HepG2 (cell line): ENCODE results near the gene ARIH2. TPM values are rescaled to one million over a fixed set of nuclear protein-coding genes. Genes with fewer than 3 reads are reported as not detected.

Experiments
- ADNP ChIP-seq: sonication (generic); formaldehyde crosslinking; IDR thresholded peaks from 2 replicates; pipeline ENCODE4 v1.4.0; 2020; ENCODE audit warnings: missing genetic modification reagents
- DMAP1 ChIP-seq: IDR thresholded peaks from 2 replicates; pipeline ENCODE4 v1.6.1; 2016
- DZIP1 ChIP-seq: sonication (generic); formaldehyde crosslinking; IDR thresholded peaks from 2 replicates; pipeline ENCODE4 v1.5.0; 2020; ENCODE audit warnings: mild to moderate bottlenecking, missing genetic modification reagents
- GRHL1 ChIP-seq: sonication (generic); formaldehyde crosslinking; conservative IDR thresholded peaks from 2 replicates; pipeline ENCODE4 v1.8.0; 2022; ENCODE audit warnings: missing genetic modification reagents
- HMGA1 ChIP-seq: sonication (generic); formaldehyde crosslinking; conservative IDR thresholded peaks from 2 replicates; pipeline ENCODE4 v1.4.0; 2020; ENCODE audit warnings: missing genetic modification reagents
- HOXA9 ChIP-seq: sonication (generic); formaldehyde crosslinking; IDR thresholded peaks from 2 replicates; pipeline ENCODE4 v1.8.1; 2022; ENCODE audit warnings: missing genetic modification reagents, mild to moderate bottlenecking, moderate library complexity, borderline replicate concordance
- JUN ChIP-seq: sonication (generic); formaldehyde crosslinking; IDR thresholded peaks from 2 replicates; pipeline ENCODE4 v1.4.0; 2020; ENCODE audit warnings: mild to moderate bottlenecking, missing genetic modification reagents
- MBD4 ChIP-seq: IDR thresholded peaks from 2 replicates; pipeline ENCODE4 v1.6.1; 2012; ENCODE audit warnings: low read length, inconsistent platforms, borderline replicate concordance
- MED13 ChIP-seq: sonication (generic); formaldehyde crosslinking; IDR thresholded peaks from 2 replicates; pipeline ENCODE4 v1.5.0; 2020; ENCODE audit warnings: missing genetic modification reagents
- PHF8 ChIP-seq: sonication (generic); formaldehyde crosslinking; IDR thresholded peaks from 2 replicates; pipeline ENCODE4 v1.5.0; 2020; ENCODE audit warnings: missing genetic modification reagents
- SMYD3 ChIP-seq: sonication (generic); formaldehyde crosslinking; IDR thresholded peaks from 2 replicates; pipeline ENCODE4 v1.8.1; 2023; ENCODE audit warnings: mild to moderate bottlenecking, missing genetic modification reagents
- SP140L ChIP-seq: sonication (generic); formaldehyde crosslinking; IDR thresholded peaks from 2 replicates; pipeline ENCODE4 v1.4.0; 2020; ENCODE audit warnings: missing genetic modification reagents, borderline replicate concordance
- SSRP1 ChIP-seq: IDR thresholded peaks from 2 replicates; pipeline ENCODE4 v1.6.1; 2016; ENCODE audit warnings: control low read depth
- STAT6 ChIP-seq: sonication (generic); formaldehyde crosslinking; IDR thresholded peaks from 2 replicates; pipeline ENCODE4 v1.4.0; 2020; ENCODE audit warnings: missing genetic modification reagents, mild to moderate bottlenecking, borderline replicate concordance
- TEAD2 ChIP-seq: sonication (generic); formaldehyde crosslinking; IDR thresholded peaks from 2 replicates; pipeline ENCODE4 v1.9.0; 2021; ENCODE audit warnings: missing genetic modification reagents
- ZMYM2 ChIP-seq: sonication (generic); formaldehyde crosslinking; IDR thresholded peaks from 2 replicates; pipeline ENCODE4 v1.8.0; 2022; ENCODE audit warnings: mild to moderate bottlenecking, missing genetic modification reagents
- ZNF24 ChIP-seq: fragments of 450-650 bp; IDR thresholded peaks from 2 replicates; pipeline ENCODE4 v1.6.1; 2017; ENCODE audit warnings: antibody characterized with exemption, mild to moderate bottlenecking
- ZNF260 ChIP-seq: sonication (generic); formaldehyde crosslinking; IDR thresholded peaks from 2 replicates; pipeline ENCODE4 v1.4.0; 2020; ENCODE audit warnings: missing genetic modification reagents, low read depth, mild to moderate bottlenecking, borderline replicate concordance
- ZNF678 ChIP-seq: sonication (generic); formaldehyde crosslinking; IDR thresholded peaks from 2 replicates; pipeline ENCODE4 v1.4.0; 2020; ENCODE audit warnings: mild to moderate bottlenecking, missing genetic modification reagents
- ZNF777 ChIP-seq: sonication (generic); formaldehyde crosslinking; IDR thresholded peaks from 2 replicates; pipeline ENCODE4 v1.4.0; 2020; ENCODE audit warnings: missing genetic modification reagents
- ZNF879 ChIP-seq: sonication (generic); formaldehyde crosslinking; IDR thresholded peaks from 2 replicates; pipeline ENCODE4 v1.8.1; 2023; ENCODE audit warnings: missing genetic modification reagents
- polyA plus RNA-seq, 8 experiments: library from polyadenylated mRNA; depleted of rRNA in 3 of 8; stranded (reverse) in 7 of 8; unstranded in 1 of 8; fragments of >200 nt; fragmentation: Illumina TruSeq in 4 of 8; extraction: Trizol in 4 of 8; gene quantifications; 2 replicates each; pipeline versions ENCODE4 v1.2.1 to v1.2.3, GENCODE V29; 2011 to 2016; ENCODE audit warnings: low read depth in 4 of 8, missing spikeins in 1 of 8, mixed read lengths in 1 of 8; ENCODE audit not compliant: insufficient read depth in 1 of 8
- total RNA-seq, 5 experiments: library from RNA; depleted of rRNA; stranded (reverse); fragments of >200 nt; fragmentation: Illumina TruSeq; extraction: Trizol; gene quantifications; 2 replicates each; pipeline ENCODE4 v1.2.3, GENCODE V29; 2016; ENCODE audit warnings: low read depth in 1 of 5

The ARIH2 gene
- total and polyA plus RNA-seq, 2 of the 13 experiments (the other 11 are each of a cell fraction or from before 2014, with no cell fraction given) = 64.8 to 83.3 TPM

- no peak for TF ChIP-seq HOXA9
- TF ChIP-seq HMGA1 (CRISPR knock-in tag) = no peak
- peak; percentile 65; the same call in 1 of the 2 replicates for TF ChIP-seq ZMYM2 (CRISPR knock-in tag)
- peak; percentile 63; the same call in 1 of the 2 replicates for TF ChIP-seq SSRP1 (CRISPR knock-in tag)
- TF ChIP-seq JUN (CRISPR knock-in tag) = peak; percentile 64; the same call in 1 of the 2 replicates
- peak; percentile 91; the same call in 1 of the 2 replicates for TF ChIP-seq STAT6 (CRISPR knock-in tag)
- peak; percentile 73; the same call in 1 of the 2 replicates for TF ChIP-seq ZNF678 (CRISPR knock-in tag)
- no peak for TF ChIP-seq MBD4
- peak; percentile 97 for TF ChIP-seq DMAP1
- peak; percentile 42; the same call in 1 of the 2 replicates for TF ChIP-seq MED13
- TF ChIP-seq SMYD3 (CRISPR knock-in tag) = no peak; the same call in 1 of the 2 replicates
- TF ChIP-seq ADNP (CRISPR knock-in tag) = no peak
- TF ChIP-seq ZNF24 = no peak
- TF ChIP-seq DZIP1 = peak; percentile 95; the same call in 1 of the 2 replicates
- TF ChIP-seq ZNF777 (CRISPR knock-in tag) = peak; percentile 81
- no peak for TF ChIP-seq GRHL1 (CRISPR knock-in tag)
- TF ChIP-seq ZNF879 (CRISPR knock-in tag) = 0 out of 2 replicates have a peak, but pooled peaks have one; percentile 40
- peak; percentile 91 for TF ChIP-seq PHF8
- TF ChIP-seq SP140L = no peak
- no peak for TF ChIP-seq ZNF260 (CRISPR knock-in tag)
- peak; percentile 41; the same call in 1 of the 2 replicates for TF ChIP-seq TEAD2
Observed at GRCh38 chr3:49028673-49029562, 110.3 kb downstream of the ARIH2 start, which contains the start of gene IMPDH2 (continued).
